HepG2 (cell line): ENCODE measurements around the gene TMEM204. TPM values are rescaled to one million over a fixed set of nuclear protein-coding genes. Genes with fewer than 3 reads are reported as not detected.

Experiments used
- CHD4 ChIP-seq: fragments of 200-600 bp; sonication (generic); IDR thresholded peaks from 2 replicates; pipeline ENCODE4 v1.7.0; 2017; ENCODE audit warnings: mild to moderate bottlenecking, low read length, borderline replicate concordance
- HNRNPK ChIP-seq: fragments of 200-400 bp; formaldehyde crosslinking; IDR thresholded peaks from 2 replicates; pipeline ENCODE4 v1.6.1; 2018; ENCODE audit warnings: low read length, low read depth, moderate library complexity, mild to moderate bottlenecking; ENCODE audit not compliant: poor library complexity, severe bottlenecking
- LCORL ChIP-seq, 2 experiments: fragments of 450-650 bp in 1 of 2; sonication (generic) in 1 of 2; formaldehyde crosslinking in 1 of 2; IDR thresholded peaks; 2 replicates each; pipeline versions ENCODE4 v1.5.0 to v1.6.1; 2017 to 2020; ENCODE audit warnings: antibody characterized with exemption in 1 of 2, missing genetic modification reagents in 1 of 2
- MAZ ChIP-seq, 2 experiments: sonication (generic) in 1 of 2; formaldehyde crosslinking in 1 of 2; IDR thresholded peaks; 2 replicates each; pipeline versions ENCODE4 v1.5.0 to v1.6.1; 2012 to 2020; ENCODE audit warnings: low read depth in 2 of 2, mild to moderate bottlenecking in 2 of 2, borderline replicate concordance in 1 of 2, improper control_type of control experiment in 1 of 2, low read length in 1 of 2, missing genetic modification reagents in 1 of 2, moderate library complexity in 1 of 2
- SALL1 ChIP-seq: sonication (generic); formaldehyde crosslinking; IDR thresholded peaks from 2 replicates; pipeline ENCODE4 v1.8.0; 2022; ENCODE audit warnings: mild to moderate bottlenecking, missing genetic modification reagents
- TBP ChIP-seq: sonication (generic); formaldehyde crosslinking; IDR thresholded peaks from 2 replicates; pipeline ENCODE4 v1.5.0; 2020; ENCODE audit warnings: missing genetic modification reagents
- TFDP1 ChIP-seq: IDR thresholded peaks from 2 replicates; pipeline ENCODE4 v1.6.1; 2016; ENCODE audit warnings: missing compliant biosample characterization, missing genetic modification reagents, borderline replicate concordance
- TGIF2 ChIP-seq: IDR thresholded peaks from 2 replicates; pipeline ENCODE4 v1.6.1; 2016; ENCODE audit warnings: control low read depth, missing compliant biosample characterization
- ZBTB20 ChIP-seq: sonication (generic); formaldehyde crosslinking; IDR thresholded peaks from 2 replicates; pipeline ENCODE4 v1.8.1; 2023; ENCODE audit warnings: missing genetic modification reagents, low read depth, mild to moderate bottlenecking, borderline replicate concordance
- ZNF629 ChIP-seq: sonication (generic); formaldehyde crosslinking; conservative IDR thresholded peaks from 2 replicates; pipeline ENCODE4 v1.5.0; 2020; ENCODE audit warnings: missing genetic modification reagents
- ZNF737 ChIP-seq: sonication (generic); formaldehyde crosslinking; IDR thresholded peaks from 2 replicates; pipeline ENCODE4 v1.5.0; 2020; ENCODE audit warnings: missing genetic modification reagents, mild to moderate bottlenecking, borderline replicate concordance
- ZNF773 ChIP-seq: sonication (generic); formaldehyde crosslinking; IDR thresholded peaks from 2 replicates; pipeline ENCODE4 v1.4.0; 2020; ENCODE audit warnings: missing genetic modification reagents, borderline replicate concordance
- ZNF776 ChIP-seq: sonication (generic); formaldehyde crosslinking; IDR thresholded peaks from 2 replicates; pipeline ENCODE4 v1.4.0; 2020; ENCODE audit warnings: mild to moderate bottlenecking, missing genetic modification reagents
- ZNF782 ChIP-seq: sonication (generic); formaldehyde crosslinking; IDR thresholded peaks from 2 replicates; pipeline ENCODE4 v1.4.0; 2020; ENCODE audit warnings: missing genetic modification reagents, mild to moderate bottlenecking, borderline replicate concordance
- ZSCAN29 ChIP-seq: sonication (generic); formaldehyde crosslinking; conservative IDR thresholded peaks from 2 replicates; pipeline ENCODE4 v1.4.0; 2020; ENCODE audit warnings: mild to moderate bottlenecking, missing genetic modification reagents
- polyA plus RNA-seq, 8 experiments: library from polyadenylated mRNA; depleted of rRNA in 3 of 8; stranded (reverse) in 7 of 8; unstranded in 1 of 8; fragments of >200 nt; fragmentation: Illumina TruSeq in 4 of 8; extraction: Trizol in 4 of 8; gene quantifications; 2 replicates each; pipeline versions ENCODE4 v1.2.1 to v1.2.3, GENCODE V29; 2011 to 2016; ENCODE audit warnings: low read depth in 4 of 8, missing spikeins in 1 of 8, mixed read lengths in 1 of 8; ENCODE audit not compliant: insufficient read depth in 1 of 8
- total RNA-seq, 5 experiments: library from RNA; depleted of rRNA; stranded (reverse); fragments of >200 nt; fragmentation: Illumina TruSeq; extraction: Trizol; gene quantifications; 2 replicates each; pipeline ENCODE4 v1.2.3, GENCODE V29; 2016; ENCODE audit warnings: low read depth in 1 of 5
- TF ChIP-seq, protein P1 (sequence below): sonication (generic); formaldehyde crosslinking; IDR thresholded peaks from 2 replicates; pipeline ENCODE4 v1.5.1; 2020; ENCODE audit warnings: mild to moderate bottlenecking, missing genetic modification reagents, borderline replicate concordance
- TF ChIP-seq, protein P2 (sequence below): sonication (generic); formaldehyde crosslinking; IDR thresholded peaks from 2 replicates; pipeline ENCODE4 v1.5.0; 2020; ENCODE audit warnings: missing genetic modification reagents
- TF ChIP-seq, protein P3 (sequence below): IDR thresholded peaks from 2 replicates; pipeline ENCODE4 v1.6.1; 2018; ENCODE audit warnings: missing genetic modification reagents, mild to moderate bottlenecking, missing compliant biosample characterization

TMEM204 gene
- total and polyA plus RNA-seq, 2 of the 13 experiments (the other 11 are each of a cell fraction or from before 2014, with no cell fraction given) = not detected

- TF ChIP-seq TFDP1 (CRISPR knock-in tag) = peak; percentile 47; the same call in 1 of the 2 replicates
- TF ChIP-seq, protein P1, sequence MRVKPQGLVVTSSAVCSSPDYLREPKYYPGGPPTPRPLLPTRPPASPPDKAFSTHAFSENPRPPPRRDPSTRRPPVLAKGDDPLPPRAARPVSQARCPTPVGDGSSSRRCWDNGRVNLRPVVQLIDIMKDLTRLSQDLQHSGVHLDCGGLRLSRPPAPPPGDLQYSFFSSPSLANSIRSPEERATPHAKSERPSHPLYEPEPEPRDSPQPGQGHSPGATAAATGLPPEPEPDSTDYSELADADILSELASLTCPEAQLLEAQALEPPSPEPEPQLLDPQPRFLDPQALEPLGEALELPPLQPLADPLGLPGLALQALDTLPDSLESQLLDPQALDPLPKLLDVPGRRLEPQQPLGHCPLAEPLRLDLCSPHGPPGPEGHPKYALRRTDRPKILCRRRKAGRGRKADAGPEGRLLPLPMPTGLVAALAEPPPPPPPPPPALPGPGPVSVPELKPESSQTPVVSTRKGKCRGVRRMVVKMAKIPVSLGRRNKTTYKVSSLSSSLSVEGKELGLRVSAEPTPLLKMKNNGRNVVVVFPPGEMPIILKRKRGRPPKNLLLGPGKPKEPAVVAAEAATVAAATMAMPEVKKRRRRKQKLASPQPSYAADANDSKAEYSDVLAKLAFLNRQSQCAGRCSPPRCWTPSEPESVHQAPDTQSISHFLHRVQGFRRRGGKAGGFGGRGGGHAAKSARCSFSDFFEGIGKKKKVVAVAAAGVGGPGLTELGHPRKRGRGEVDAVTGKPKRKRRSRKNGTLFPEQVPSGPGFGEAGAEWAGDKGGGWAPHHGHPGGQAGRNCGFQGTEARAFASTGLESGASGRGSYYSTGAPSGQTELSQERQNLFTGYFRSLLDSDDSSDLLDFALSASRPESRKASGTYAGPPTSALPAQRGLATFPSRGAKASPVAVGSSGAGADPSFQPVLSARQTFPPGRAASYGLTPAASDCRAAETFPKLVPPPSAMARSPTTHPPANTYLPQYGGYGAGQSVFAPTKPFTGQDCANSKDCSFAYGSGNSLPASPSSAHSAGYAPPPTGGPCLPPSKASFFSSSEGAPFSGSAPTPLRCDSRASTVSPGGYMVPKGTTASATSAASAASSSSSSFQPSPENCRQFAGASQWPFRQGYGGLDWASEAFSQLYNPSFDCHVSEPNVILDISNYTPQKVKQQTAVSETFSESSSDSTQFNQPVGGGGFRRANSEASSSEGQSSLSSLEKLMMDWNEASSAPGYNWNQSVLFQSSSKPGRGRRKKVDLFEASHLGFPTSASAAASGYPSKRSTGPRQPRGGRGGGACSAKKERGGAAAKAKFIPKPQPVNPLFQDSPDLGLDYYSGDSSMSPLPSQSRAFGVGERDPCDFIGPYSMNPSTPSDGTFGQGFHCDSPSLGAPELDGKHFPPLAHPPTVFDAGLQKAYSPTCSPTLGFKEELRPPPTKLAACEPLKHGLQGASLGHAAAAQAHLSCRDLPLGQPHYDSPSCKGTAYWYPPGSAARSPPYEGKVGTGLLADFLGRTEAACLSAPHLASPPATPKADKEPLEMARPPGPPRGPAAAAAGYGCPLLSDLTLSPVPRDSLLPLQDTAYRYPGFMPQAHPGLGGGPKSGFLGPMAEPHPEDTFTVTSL = no peak; the same call in 1 of the 2 replicates
- TF ChIP-seq ZNF773 (CRISPR knock-in tag) = no peak
- no peak for TF ChIP-seq ZNF782 (CRISPR knock-in tag)
- TF ChIP-seq SALL1 (CRISPR knock-in tag) = peak; percentile 69
- 0 out of 2 replicates have a peak, but pooled peaks have one; percentile 17 for TF ChIP-seq MAZ (IDR thresholded peaks at IDR 0.05; ENCODE audit: borderline replicate concordance, low read depth, low read length)
- no peak; the same call in none of the 2 replicates for TF ChIP-seq MAZ (CRISPR knock-in tag; IDR thresholded peaks at IDR 0.05; ENCODE audit: low read depth)
- TF ChIP-seq LCORL (IDR thresholded peaks at IDR 0.05) = no peak
- TF ChIP-seq LCORL (CRISPR knock-in tag; IDR thresholded peaks at IDR 0.05) = no peak
- no peak for TF ChIP-seq ZNF629 (CRISPR knock-in tag)
- no peak; the same call in 1 of the 2 replicates for TF ChIP-seq ZNF776 (CRISPR knock-in tag)
- TF ChIP-seq, protein P2, sequence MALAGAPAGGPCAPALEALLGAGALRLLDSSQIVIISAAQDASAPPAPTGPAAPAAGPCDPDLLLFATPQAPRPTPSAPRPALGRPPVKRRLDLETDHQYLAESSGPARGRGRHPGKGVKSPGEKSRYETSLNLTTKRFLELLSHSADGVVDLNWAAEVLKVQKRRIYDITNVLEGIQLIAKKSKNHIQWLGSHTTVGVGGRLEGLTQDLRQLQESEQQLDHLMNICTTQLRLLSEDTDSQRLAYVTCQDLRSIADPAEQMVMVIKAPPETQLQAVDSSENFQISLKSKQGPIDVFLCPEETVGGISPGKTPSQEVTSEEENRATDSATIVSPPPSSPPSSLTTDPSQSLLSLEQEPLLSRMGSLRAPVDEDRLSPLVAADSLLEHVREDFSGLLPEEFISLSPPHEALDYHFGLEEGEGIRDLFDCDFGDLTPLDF (CRISPR knock-in tag) = peak; percentile 70; the same call in 1 of the 2 replicates
- no peak for TF ChIP-seq TBP (CRISPR knock-in tag)
- TF ChIP-seq, protein P3, sequence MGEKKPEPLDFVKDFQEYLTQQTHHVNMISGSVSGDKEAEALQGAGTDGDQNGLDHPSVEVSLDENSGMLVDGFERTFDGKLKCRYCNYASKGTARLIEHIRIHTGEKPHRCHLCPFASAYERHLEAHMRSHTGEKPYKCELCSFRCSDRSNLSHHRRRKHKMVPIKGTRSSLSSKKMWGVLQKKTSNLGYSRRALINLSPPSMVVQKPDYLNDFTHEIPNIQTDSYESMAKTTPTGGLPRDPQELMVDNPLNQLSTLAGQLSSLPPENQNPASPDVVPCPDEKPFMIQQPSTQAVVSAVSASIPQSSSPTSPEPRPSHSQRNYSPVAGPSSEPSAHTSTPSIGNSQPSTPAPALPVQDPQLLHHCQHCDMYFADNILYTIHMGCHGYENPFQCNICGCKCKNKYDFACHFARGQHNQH = peak; percentile 22
- TF ChIP-seq ZSCAN29 (CRISPR knock-in tag) = 0 out of 2 replicates have a peak, but pooled peaks have one; percentile 23
- TF ChIP-seq CHD4 = no peak
- no peak for TF ChIP-seq ZNF737 (CRISPR knock-in tag)
- TF ChIP-seq ZBTB20 (CRISPR knock-in tag) = no peak
- TF ChIP-seq HNRNPK = peak; percentile 84
- TF ChIP-seq TGIF2 = no peak; the same call in 1 of the 2 replicates
Observed at GRCh38 chr16:1492923-1493745, 40.3 kb upstream of the TMEM204 start, which contains the start of gene TELO2 (continued).
